Endothelial cell of umbilical vein (primary cell): ENCODE measurements around the gene HELQ. TPM values are rescaled to one million over a fixed set of nuclear protein-coding genes. Genes with fewer than 3 reads are reported as not detected.

Experiments used
- BruUV-seq: library from RNA; stranded (reverse); fragments of 400-500 nt; replicated peaks from 2 replicates; lab custom pipeline; 2021; lab: Mats Ljungman, UMichigan
- CTCF ChIA-PET: fragments of 300-600, 350-600 bp; sonication (Branson Sonifier 250); formaldehyde crosslinking; loops from one replicate; lab custom pipeline; 2021; ENCODE audit warnings: antibody characterized with exemption, inconsistent platforms; lab: Charles Lee
- POLR2A ChIA-PET: fragments of 300-600, 350-600 bp; sonication (Branson Sonifier 250); formaldehyde crosslinking; loops from one replicate; lab custom pipeline; 2021; ENCODE audit warnings: antibody characterized with exemption, inconsistent platforms; lab: Charles Lee
- DNase-seq: peaks from one replicate; pipeline ENCODE4 v3.0.0-alpha.2; 2011; ENCODE audit warnings: low read depth, low spot score
- FAIRE-seq: peaks from 2 replicates; lab custom pipeline; 2011; peaks lifted over from hg19 to GRCh38; lab: Jason Lieb, UNC
- H2AFZ ChIP-seq: 2 replicates; pipeline ENCODE4 v1.6.0; 2012; ENCODE audit warnings: low read depth, low read length, control low read depth, inconsistent platforms
- H3K27ac ChIP-seq: 2 replicates; pipeline ENCODE4 v1.5.1; 2011; ENCODE audit warnings: low read depth, mild to moderate bottlenecking, control low read depth, low read length, moderate library complexity; ENCODE audit not compliant: insufficient read depth
- H3K27me3 ChIP-seq, 2 experiments: 2 replicates each; pipeline versions ENCODE4 v1.6.0 to v1.6.1; 2011; ENCODE audit warnings: low read length in 2 of 2, mixed read lengths in 1 of 2; ENCODE audit not compliant: control insufficient read depth in 2 of 2, insufficient read depth in 2 of 2
- H3K36me3 ChIP-seq, 2 experiments: 2 replicates in 1 of 2; 3 replicates in 1 of 2; pipeline ENCODE4 v1.5.1; 2011; ENCODE audit warnings: low read length in 2 of 2, mild to moderate bottlenecking in 1 of 2, moderate library complexity in 1 of 2; ENCODE audit not compliant: control insufficient read depth in 2 of 2, insufficient read depth in 2 of 2; ENCODE audit errors: extremely low read depth in 1 of 2
- H3K4me1 ChIP-seq: 3 replicates; pipeline ENCODE4 v1.5.1; 2011; ENCODE audit warnings: mild to moderate bottlenecking, low read length; ENCODE audit not compliant: control insufficient read depth, insufficient read depth; ENCODE audit errors: extremely low read depth
- H3K4me2 ChIP-seq: 2 replicates; pipeline ENCODE4 v1.6.1; 2011; ENCODE audit warnings: low read length, control low read depth, mixed read lengths; ENCODE audit not compliant: insufficient read depth
- H3K4me3 ChIP-seq, 3 experiments: fragments of 200-600 bp in 1 of 3; sonication (generic), shearing (Covaris generic) in 1 of 3; replicated peaks in 1 of 3; 2 replicates each; pipeline ENCODE4 v1.5.1; 2011 to 2016; ENCODE audit warnings: control low read depth in 3 of 3, low read length in 3 of 3, mild to moderate bottlenecking in 2 of 3, inconsistent platforms in 1 of 3, low read depth in 1 of 3, moderate library complexity in 1 of 3; ENCODE audit not compliant: insufficient read depth in 1 of 3
- H3K79me2 ChIP-seq: 2 replicates; pipeline ENCODE4 v1.6.0; 2012; ENCODE audit warnings: low read length, inconsistent platforms; ENCODE audit not compliant: control insufficient read depth, insufficient read depth
- H3K9ac ChIP-seq: replicated peaks from 2 replicates; pipeline ENCODE3; 2011; ENCODE audit warnings: low read length, control low read depth; ENCODE audit not compliant: insufficient read depth; ENCODE audit errors: extremely low read depth
- H3K9me1 ChIP-seq: replicated peaks from 3 replicates; pipeline ENCODE4 v1.6.0; 2011; ENCODE audit warnings: mild to moderate bottlenecking, low read length; ENCODE audit not compliant: control insufficient read depth, insufficient read depth; ENCODE audit errors: extremely low read depth
- H3K9me3 ChIP-seq: replicated peaks from 2 replicates; pipeline ENCODE4 v1.5.1; 2012; ENCODE audit warnings: low read length, inconsistent platforms; ENCODE audit not compliant: control insufficient read depth, insufficient read depth
- H4K20me1 ChIP-seq: replicated peaks from 2 replicates; pipeline ENCODE3; 2011; ENCODE audit warnings: mild to moderate bottlenecking, low read length; ENCODE audit not compliant: control insufficient read depth, insufficient read depth; ENCODE audit errors: extremely low read depth
- EZH2 ChIP-seq: IDR thresholded peaks from 2 replicates; pipeline ENCODE4 v1.6.1; 2012; ENCODE audit warnings: borderline replicate concordance, low read depth, mild to moderate bottlenecking, moderate library complexity, low read length, inconsistent platforms; ENCODE audit not compliant: severe bottlenecking
- FOS ChIP-seq: IDR thresholded peaks from 2 replicates; pipeline ENCODE4 v1.6.1; 2011; ENCODE audit warnings: mild to moderate bottlenecking, low read length, moderate library complexity, borderline replicate concordance; ENCODE audit not compliant: insufficient read depth
- GATA2 ChIP-seq: IDR thresholded peaks from 2 replicates; pipeline ENCODE4 v1.7.0; 2011; ENCODE audit warnings: low read depth, mild to moderate bottlenecking, moderate library complexity, mixed read lengths, low read length; ENCODE audit not compliant: insufficient read length, insufficient read depth
- JUN ChIP-seq: IDR thresholded peaks from 2 replicates; pipeline ENCODE4 v1.6.1; 2011; ENCODE audit warnings: borderline replicate concordance, low read depth; ENCODE audit not compliant: insufficient read length, insufficient read depth
- MYC ChIP-seq: IDR thresholded peaks from one replicate; pipeline ENCODE4 v1.6.1; 2011; ENCODE audit warnings: mild to moderate bottlenecking, low read depth, low read length
- POLR2A ChIP-seq: IDR thresholded peaks from 2 replicates; pipeline ENCODE4 v1.6.1; 2012; ENCODE audit warnings: low read depth, mild to moderate bottlenecking, control low read depth, low read length
- POLR2AphosphoS5 ChIP-seq: IDR thresholded peaks from 2 replicates; pipeline ENCODE4 v1.6.1; 2012; ENCODE audit warnings: low read depth, mild to moderate bottlenecking, control low read depth, low read length, moderate library complexity; ENCODE audit not compliant: insufficient read depth
- dilution Hi-C: fragments of 300-500 bp; cut with MboI; formaldehyde crosslinking; loops from one replicate; pipeline ENCODE4 v1.15.0; 2019; ENCODE audit warnings: low sequenced_read_pairs; ENCODE audit not compliant: extremely low pct_ligation_motif_present
- intact Hi-C: fragments of 100-400 bp; cut with micrococcal nuclease; formaldehyde crosslinking; loops from one replicate; pipeline ENCODE4 v1.10.0; 2022
- polyA plus RNA-seq, 4 experiments: library from polyadenylated mRNA; depleted of rRNA in 3 of 4; stranded (reverse) in 3 of 4; unstranded in 1 of 4; fragments of >200 nt; gene quantifications; 2 replicates each; pipeline versions ENCODE4 v1.2.1 to v1.2.3, GENCODE V29; 2011 to 2012; ENCODE audit warnings: missing spikeins in 1 of 4
- total RNA-seq: library from RNA; stranded (reverse); gene quantifications from 2 replicates; pipeline ENCODE4 v1.2.3, GENCODE V29; 2021
- TF ChIP-seq, protein P1 (sequence below): IDR thresholded peaks from 2 replicates; pipeline ENCODE4 v1.6.1; 2011; ENCODE audit not compliant: insufficient read depth, insufficient read length
- TF ChIP-seq, protein P2 (sequence below), 2 donors: IDR thresholded peaks; 1 replicate in 1 of 2; 2 replicates in 1 of 2; pipeline ENCODE4 v1.5.1; 2011; ENCODE audit warnings: low read length in 2 of 2, mild to moderate bottlenecking in 2 of 2, moderate library complexity in 2 of 2, control low read depth in 1 of 2, inconsistent platforms in 1 of 2, low read depth in 1 of 2; ENCODE audit not compliant: insufficient read depth in 1 of 2; ENCODE audit errors: extremely low read depth in 1 of 2

The HELQ gene
- total and polyA plus RNA-seq, 2 donors (not counting 3 experiments of a cell fraction or from before 2014, with no cell fraction given): 8.7 to 11.1 TPM

DNA sequence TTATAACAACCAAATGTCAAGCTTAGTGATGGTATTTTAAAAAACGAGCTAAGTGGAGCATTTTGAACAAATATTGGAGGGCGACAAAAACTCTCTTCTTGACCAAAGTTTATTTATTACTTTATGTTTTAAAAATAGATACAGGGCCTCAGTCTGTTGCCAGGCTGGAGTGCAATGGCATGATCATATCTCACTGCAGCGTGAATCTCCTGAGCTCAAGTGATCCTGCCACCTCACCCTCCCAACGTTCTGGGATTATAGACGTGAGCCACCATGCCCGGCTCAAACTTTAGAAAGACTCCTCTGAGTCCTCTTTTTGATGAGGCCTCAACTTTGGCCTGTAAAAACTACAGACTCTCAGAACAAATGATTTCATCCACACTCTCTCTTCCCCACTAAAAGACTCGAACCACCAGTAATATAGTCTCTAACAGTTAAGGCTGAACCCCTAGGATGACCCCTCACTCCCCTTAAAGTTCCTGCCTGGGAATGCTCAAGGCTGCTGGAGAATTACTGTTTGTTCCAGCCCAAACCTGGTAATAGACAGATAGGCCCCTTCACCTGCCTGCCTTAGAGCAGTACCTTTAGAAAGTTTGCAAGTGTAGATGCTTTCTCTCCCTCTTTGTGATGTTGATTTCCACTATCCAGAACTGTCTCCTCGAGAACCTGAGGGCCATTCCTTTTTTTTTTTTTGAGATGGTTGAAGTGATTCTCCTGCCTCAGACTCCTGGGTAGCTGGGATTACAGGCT is 65.7 kb downstream of the HELQ start:
- Histone ChIP-seq H3K4me1 (no peaks in the 10 kb centered on the region), H3K9ac (no peak overlapping the region), H3K79me2 (no peaks in the 10 kb centered on the region), H3K9me1 (no peaks in the 10 kb centered on the region), H3K4me3 (no peak overlapping the region), H3K9me3 (no peaks in the 10 kb centered on the region), H3K4me2 (no peak overlapping the region), H4K20me1 (no peaks in the 10 kb centered on the region), H3K36me3 (no peaks in the 10 kb centered on the region), H2AFZ (no peak overlapping the region), H3K27ac (no peak overlapping the region), H3K27me3 (no peaks in the 10 kb centered on the region)
- intact Hi-C loops: no loop called here
- FAIRE-seq (no peak), DNase-seq (no peak)
- BruUV-seq: no TSS peak
- ChIA-PET CTCF (interaction anchor here (0.8 to 2.4 kb wide), 2 partner anchors 10 to 105 kb away, joined by 3 to 6 read pairs; partner anchors contain the start of gene COQ2), POLR2A (no interaction called here)
- dilution Hi-C loops: no loop called here
- no peak for TF ChIP-seq JUN
- no peak for TF ChIP-seq POLR2AphosphoS5
- TF ChIP-seq, protein P1, sequence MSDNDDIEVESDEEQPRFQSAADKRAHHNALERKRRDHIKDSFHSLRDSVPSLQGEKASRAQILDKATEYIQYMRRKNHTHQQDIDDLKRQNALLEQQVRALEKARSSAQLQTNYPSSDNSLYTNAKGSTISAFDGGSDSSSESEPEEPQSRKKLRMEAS: no peak
- TF ChIP-seq, protein P2, sequence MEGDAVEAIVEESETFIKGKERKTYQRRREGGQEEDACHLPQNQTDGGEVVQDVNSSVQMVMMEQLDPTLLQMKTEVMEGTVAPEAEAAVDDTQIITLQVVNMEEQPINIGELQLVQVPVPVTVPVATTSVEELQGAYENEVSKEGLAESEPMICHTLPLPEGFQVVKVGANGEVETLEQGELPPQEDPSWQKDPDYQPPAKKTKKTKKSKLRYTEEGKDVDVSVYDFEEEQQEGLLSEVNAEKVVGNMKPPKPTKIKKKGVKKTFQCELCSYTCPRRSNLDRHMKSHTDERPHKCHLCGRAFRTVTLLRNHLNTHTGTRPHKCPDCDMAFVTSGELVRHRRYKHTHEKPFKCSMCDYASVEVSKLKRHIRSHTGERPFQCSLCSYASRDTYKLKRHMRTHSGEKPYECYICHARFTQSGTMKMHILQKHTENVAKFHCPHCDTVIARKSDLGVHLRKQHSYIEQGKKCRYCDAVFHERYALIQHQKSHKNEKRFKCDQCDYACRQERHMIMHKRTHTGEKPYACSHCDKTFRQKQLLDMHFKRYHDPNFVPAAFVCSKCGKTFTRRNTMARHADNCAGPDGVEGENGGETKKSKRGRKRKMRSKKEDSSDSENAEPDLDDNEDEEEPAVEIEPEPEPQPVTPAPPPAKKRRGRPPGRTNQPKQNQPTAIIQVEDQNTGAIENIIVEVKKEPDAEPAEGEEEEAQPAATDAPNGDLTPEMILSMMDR (IDR thresholded peaks at IDR 0.05; ENCODE audit: extremely low read depth in 1 of 2, insufficient read depth in 1 of 2, low read depth in 1 of 2, low read length in 2 of 2): no peak
- TF ChIP-seq MYC: no peak
- TF ChIP-seq GATA2: no peak
- TF ChIP-seq EZH2: no peak
- TF ChIP-seq POLR2A: no peak
- no peak for TF ChIP-seq FOS
